Eye (tissue), 1 donor: Measurements from ENCODE around the gene SCAF1.
A peak's percentile ranks its signal among the peaks of the same experiment; 100 is the strongest.

ENCODE experiments used
- DNase-seq: peaks from one replicate; pipeline ENCODE4 v3.0.0-alpha.2; 2015

SCAF1 gene, protein sequence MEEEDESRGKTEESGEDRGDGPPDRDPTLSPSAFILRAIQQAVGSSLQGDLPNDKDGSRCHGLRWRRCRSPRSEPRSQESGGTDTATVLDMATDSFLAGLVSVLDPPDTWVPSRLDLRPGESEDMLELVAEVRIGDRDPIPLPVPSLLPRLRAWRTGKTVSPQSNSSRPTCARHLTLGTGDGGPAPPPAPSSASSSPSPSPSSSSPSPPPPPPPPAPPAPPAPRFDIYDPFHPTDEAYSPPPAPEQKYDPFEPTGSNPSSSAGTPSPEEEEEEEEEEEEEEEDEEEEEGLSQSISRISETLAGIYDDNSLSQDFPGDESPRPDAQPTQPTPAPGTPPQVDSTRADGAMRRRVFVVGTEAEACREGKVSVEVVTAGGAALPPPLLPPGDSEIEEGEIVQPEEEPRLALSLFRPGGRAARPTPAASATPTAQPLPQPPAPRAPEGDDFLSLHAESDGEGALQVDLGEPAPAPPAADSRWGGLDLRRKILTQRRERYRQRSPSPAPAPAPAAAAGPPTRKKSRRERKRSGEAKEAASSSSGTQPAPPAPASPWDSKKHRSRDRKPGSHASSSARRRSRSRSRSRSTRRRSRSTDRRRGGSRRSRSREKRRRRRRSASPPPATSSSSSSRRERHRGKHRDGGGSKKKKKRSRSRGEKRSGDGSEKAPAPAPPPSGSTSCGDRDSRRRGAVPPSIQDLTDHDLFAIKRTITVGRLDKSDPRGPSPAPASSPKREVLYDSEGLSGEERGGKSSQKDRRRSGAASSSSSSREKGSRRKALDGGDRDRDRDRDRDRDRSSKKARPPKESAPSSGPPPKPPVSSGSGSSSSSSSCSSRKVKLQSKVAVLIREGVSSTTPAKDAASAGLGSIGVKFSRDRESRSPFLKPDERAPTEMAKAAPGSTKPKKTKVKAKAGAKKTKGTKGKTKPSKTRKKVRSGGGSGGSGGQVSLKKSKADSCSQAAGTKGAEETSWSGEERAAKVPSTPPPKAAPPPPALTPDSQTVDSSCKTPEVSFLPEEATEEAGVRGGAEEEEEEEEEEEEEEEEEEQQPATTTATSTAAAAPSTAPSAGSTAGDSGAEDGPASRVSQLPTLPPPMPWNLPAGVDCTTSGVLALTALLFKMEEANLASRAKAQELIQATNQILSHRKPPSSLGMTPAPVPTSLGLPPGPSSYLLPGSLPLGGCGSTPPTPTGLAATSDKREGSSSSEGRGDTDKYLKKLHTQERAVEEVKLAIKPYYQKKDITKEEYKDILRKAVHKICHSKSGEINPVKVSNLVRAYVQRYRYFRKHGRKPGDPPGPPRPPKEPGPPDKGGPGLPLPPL

GRCh38 chr19:49641688-49642491 lies at the start of gene SCAF1:
SCAF1 (plus strand) TSS chr19:49642209; CDS start chr19:49645027, 2,818 bp downstream.
- DNase-seq, result peak; percentile 99

DNA sequence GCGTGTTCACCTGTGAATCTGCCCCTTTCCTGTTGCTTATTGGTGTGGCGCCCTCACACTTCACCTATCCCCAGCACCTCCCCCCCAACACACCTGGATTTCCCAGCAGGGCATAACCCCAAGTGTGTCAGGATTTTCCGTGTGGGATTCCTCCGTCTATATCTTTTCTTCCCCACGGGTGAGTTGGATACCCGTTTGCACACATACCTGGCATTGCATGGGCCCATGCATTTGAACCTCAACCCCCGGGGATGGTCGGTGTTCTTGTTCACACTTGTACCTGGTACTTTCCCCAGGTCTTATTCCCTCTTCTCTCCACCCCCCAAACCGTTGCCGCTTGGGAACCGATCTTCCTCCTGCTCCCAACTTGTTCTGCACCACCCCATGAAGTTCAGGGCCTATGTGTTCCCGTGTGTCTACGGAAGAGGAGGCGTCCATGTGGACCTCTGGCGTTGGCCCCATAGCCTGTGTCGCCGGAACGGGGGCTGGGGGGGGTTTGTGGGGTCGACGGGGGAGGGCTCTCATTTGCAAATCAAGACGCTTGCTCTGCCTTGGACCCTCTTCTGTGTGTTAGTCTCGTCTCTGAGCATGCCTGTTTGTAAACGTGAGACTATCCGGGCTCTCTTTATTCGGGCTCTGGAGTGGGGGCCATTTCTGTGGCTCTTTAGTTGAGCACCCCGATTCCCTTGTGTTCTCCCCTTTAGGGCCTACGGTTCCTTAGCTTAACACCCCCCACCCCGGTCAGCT lies 49.4 kb upstream of the SCAF1 start:
- DNase-seq, result peak; percentile 35

DNA sequence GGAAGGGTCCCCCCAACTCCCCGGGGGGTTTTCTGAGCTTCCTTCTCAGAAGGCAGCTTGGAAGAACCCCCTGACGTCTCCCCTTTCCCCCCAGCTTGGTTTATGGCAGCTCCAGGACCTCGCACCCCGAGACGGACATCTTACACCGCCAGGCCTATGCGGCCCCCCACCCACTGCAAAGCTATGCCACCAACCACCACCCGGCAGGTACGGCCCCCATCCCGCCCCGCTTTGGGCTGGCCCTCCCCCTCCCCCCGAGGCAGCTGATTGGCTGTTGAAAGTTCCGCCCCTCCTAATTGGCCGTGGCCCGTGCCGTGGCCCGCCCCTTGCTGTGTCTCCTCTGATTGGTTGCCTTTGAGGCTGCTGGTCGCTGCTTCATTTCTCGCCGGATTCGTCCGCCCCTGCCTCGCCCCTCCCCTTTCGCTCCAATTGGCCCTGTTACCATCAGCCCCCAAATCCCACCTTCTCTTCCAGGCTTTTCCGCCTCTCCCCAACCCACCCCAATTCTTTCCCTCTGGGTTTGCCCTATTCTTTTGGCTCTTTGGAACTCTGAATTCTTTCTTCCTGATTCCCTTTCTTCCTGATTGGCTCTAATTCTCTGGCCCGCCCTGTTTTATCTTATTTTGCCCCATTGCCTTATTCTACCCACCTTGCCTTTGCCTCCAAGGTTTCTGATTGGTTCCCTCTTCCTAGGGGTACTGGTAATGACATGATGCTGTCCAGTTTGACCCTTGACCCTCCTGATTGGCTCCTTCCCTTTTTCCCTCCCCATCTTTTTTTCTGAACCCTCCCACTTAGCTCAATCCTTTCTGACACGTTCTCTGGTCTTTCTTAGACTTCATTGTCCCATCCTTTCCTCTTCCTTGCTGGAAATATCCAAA lies 48.5 kb upstream of the SCAF1 start:
- peak; percentile 96 for DNase-seq

GRCh38 chr19:49594157-49594992 lies 47.6 kb upstream of the SCAF1 start:
- no peak for DNase-seq

DNA sequence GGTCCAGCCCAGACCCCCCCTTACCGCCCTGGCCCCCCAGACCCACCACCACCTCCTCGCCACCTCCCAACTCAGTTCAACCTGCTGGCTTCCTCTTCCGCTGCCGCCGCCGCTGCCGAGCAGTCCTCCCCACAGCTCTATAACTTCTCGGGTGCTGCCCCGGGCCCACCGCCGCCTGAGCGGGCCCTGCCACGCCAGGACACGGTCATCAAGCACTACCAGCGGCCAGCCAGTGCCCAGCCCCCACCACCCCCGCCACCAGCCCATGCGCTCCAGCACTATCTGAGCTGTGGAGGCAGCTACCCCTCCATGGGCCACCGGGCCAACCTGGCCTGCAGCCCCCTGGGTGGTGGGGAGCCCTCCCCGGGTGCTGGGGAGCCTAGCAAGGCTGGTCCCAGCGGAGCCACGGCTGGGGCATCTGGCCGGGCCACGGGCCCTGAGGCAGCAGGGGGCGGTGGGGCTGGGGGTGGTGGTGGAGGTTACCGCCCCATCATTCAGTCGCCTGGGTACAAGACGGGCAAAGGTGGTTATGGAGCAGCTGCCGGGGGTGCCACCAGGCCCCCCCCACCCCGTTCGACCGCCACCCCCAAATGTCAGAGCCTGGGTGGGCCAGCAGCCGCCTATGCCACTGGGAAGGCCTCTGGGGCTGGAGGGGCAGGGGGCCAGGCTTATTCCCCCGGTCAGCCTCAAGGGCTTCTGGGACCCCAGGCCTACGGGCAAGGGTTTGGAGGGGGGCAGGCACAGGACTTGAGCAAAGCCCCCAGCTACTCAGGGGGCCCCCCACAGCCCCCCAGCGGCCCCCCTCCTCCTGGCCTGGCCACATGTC lies 46.8 kb upstream of the SCAF1 start:
- DNase-seq, result no peak

GRCh38 chr19:49595819-49596404 lies 46.1 kb upstream of the SCAF1 start:
- DNase-seq, result no peak

DNA sequence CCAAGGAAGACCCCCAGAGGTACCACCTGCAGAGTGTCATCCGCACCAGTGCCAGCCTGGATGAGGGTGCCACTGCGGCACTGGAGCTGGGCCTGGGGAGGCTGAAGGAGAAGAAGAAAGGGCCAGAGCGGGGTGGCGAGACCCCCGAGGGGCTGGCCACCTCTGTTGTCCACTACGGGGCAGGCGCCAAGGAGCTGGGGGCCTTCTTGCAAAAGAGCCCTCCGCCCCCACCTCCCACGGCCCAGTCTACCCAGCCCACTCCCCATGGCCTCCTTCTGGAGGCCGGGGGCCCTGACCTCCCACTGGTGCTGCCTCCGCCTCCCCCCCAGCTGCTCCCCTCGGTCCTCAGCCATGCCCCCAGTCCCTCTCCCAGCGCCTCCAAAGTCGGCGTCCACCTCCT lies 45.6 kb upstream of the SCAF1 start:
- DNase-seq, result no peak

DNA sequence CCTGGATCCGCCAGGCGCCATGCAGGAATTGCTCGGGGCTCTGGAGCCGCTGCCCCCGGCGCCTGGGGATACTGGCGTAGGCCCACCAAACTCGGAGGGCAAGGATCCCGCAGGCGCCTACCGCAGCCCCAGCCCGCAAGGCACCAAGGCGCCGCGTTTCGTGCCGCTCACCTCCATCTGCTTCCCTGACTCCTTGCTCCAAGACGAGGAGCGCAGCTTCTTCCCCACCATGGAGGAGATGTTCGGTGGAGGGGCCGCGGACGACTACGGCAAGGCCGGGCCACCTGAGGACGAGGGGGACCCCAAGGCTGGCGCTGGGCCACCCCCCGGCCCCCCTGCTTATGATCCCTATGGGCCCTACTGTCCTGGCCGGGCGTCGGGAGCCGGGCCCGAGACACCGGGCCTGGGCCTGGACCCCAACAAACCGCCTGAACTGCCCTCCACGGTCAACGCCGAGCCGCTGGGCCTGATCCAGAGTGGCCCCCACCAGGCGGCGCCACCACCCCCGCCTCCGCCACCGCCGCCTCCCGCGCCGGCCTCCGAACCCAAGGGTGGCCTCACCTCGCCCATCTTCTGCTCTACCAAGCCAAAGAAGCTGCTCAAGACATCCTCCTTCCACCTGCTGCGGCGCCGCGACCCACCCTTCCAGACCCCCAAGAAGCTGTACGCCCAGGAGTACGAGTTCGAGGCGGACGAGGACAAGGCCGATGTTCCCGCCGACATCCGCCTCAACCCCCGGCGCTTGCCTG lies 44.9 kb upstream of the SCAF1 start:
- no peak for DNase-seq

DNA sequence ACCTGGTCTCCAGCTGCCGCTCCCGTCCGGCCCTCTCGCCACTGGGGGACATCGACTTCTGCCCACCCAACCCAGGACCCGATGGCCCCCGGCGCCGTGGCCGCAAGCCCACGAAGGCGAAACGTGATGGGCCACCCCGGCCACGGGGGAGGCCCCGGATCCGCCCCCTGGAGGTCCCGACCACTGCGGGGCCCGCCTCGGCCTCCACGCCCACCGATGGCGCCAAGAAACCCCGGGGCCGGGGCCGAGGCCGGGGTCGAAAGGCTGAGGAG lies 44.4 kb upstream of the SCAF1 start:
- DNase-seq, result no peak

DNA sequence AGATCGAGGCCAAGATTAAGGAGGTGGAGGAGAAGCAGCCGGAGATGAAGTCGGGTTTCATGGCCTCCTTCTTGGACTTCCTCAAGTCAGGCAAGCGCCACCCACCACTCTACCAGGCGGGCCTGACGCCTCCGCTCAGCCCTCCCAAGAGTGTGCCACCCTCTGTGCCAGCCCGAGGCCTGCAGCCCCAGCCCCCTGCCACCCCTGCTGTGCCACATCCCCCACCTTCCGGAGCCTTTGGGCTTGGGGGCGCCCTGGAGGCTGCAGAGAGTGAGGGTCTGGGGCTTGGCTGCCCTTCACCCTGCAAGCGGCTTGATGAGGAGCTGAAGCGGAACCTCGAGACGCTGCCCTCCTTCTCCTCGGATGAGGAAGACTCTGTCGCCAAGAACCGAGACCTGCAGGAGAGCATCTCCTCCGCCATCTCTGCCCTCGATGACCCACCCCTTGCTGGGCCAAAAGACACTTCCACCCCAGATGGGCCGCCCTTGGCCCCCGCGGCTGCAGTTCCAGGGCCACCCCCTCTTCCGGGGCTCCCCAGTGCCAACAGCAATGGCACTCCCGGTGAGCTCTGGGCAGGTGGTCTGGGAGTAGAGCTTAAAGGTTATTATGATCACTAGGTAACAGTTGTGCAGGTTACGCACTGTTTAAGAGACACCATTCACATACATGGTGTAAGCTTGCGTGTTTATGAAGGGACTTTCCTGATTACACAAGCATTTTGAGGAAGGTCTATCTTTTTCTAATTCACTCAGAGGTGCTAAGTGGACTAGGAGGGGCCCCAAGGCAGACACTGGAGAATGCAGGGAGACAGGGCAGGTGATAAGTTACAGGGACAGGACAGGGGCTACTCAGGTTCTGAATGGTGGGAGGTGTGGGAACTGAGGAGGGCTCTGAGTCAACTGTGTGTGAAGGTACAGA lies 42.4 kb upstream of the SCAF1 start:
- no peak for DNase-seq

- no peak for DNase-seq
Observed at GRCh38 chr19:49601482-49602038, 40.4 kb upstream of the SCAF1 start.

DNA sequence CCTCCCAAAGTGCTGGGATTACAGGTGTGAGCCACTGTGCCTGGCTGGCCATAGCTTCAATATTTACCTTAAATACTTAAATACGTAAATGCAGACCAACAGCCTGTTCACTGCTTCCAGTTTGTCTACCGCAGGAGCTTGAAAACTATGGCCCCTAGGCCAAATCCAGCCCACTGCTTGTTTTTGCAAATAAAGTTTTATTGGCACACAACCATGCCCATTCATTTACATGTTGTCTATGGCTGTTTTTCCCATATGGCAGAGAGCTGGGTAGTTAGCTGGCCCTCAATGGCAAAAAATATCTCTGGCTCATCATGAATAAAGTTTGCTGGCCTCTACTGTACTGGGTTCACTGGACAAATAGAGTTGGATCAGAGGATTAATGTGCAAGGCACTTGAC lies 39.2 kb upstream of the SCAF1 start:
- DNase-seq, result no peak

DNA sequence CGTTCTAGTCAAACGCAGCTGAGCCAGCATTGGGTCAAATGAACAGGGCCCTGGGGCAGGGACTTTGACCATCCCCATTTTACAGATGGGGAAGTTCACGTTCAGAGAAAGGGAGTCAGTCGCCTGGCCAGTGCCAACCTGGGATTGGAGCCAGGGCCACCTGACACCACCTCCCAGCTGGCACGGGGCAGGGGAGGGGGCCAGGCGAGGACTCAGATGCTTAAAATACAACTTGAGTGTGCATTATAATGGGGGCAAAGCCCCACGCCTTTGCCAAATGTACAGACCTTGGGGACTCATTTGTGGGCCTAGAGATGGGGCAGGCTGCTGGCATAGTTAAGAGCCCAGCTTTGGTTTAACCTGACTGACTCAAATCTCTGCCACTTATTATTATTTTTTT lies 36.4 kb upstream of the SCAF1 start:
- no peak for DNase-seq

DNA sequence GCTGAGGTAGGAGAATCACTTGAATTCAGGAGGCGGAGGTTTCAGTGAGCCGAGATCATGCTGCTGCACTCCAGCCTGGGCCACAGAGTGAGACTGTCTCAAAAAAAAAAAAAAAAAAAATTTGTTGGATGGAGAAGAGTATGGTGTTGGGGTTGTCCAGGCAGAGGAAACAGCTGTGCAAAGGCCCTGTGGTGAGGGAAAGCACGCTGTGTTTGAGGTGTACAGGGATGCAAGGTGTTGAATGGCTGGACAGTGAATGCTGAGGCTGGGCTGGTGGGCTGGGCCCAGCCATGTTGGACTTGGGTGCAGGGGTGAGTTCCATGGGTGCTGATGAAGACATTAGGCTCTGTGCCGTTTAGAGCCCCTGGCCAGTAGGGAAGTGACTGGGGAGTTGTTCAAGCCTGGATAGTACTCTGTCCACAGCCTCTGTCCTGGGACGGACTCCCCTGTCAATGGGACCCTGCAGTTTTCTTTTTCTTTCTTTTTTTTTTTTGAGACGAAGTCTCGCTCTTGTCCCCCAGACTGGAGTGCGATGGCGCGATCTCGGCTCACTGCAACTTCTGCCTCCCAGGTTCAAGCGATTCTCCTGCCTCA lies 32.4 kb upstream of the SCAF1 start:
- DNase-seq, result no peak

DNA sequence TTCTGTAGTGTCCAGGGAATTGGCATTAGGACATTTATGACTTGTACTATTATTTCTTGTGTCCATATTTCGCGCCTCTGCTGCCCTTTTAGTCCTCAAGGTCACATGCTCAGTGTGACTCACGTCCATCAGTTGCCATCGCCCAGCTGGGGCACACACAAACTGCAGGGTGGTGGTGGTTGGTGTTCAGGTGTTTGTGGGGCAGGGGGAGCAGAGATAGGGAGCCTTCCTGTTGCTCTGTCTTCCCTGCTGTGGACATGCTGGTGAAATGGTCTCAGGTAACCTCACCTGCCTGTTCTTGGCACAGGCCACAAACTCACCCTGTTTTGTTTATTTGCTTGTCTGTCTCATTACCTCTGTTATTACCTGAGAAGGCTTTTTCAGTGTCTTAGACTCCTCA lies 28.6 kb upstream of the SCAF1 start:
- DNase-seq, result no peak
